Neural cell (in vitro differentiated cells): ENCODE data around the gene KIAA1549. TPM values are rescaled to one million over a fixed set of nuclear protein-coding genes. Genes with fewer than 3 reads are reported as not detected.

Source experiments
- H2AFZ ChIP-seq: fragments of 200-600, 300-800 bp; sonication (generic), shearing (Covaris generic); 2 replicates; pipeline ENCODE4 v1.6.0; 2014; ENCODE audit warnings: low read depth, mild to moderate bottlenecking, antibody characterized with exemption, low read length, moderate library complexity
- H3F3A ChIP-seq: fragments of 200-600 bp; shearing (Covaris generic); 2 replicates; pipeline ENCODE4 v1.6.1; 2016; ENCODE audit warnings: mild to moderate bottlenecking, moderate library complexity, mixed read lengths, antibody characterized with exemption, low read length; ENCODE audit not compliant: insufficient read depth, poor library complexity, severe bottlenecking
- H3K27ac ChIP-seq: fragments of 200-600, 300-800 bp; sonication (generic), shearing (Covaris generic); 2 replicates; pipeline ENCODE4 v1.5.1; 2014; ENCODE audit warnings: mild to moderate bottlenecking, low read length, moderate library complexity
- H3K27me3 ChIP-seq: fragments of 300-800, 200-600 bp; sonication (generic), shearing (Covaris generic); 2 replicates; pipeline ENCODE4 v1.6.0; 2014; ENCODE audit warnings: mild to moderate bottlenecking, low read depth, low read length, moderate library complexity; ENCODE audit not compliant: insufficient read depth
- H3K36me3 ChIP-seq: fragments of 300-800, 200-600 bp; sonication (generic), shearing (Covaris generic); 2 replicates; pipeline ENCODE4 v1.5.1; 2014; ENCODE audit warnings: mild to moderate bottlenecking, antibody characterized with exemption, low read length, moderate library complexity; ENCODE audit not compliant: insufficient read depth
- H3K4me2 ChIP-seq: fragments of 300-800, 200-600 bp; sonication (generic), shearing (Covaris generic); 2 replicates; pipeline ENCODE4 v1.6.0; 2014; ENCODE audit warnings: mild to moderate bottlenecking, low read length
- H3K4me3 ChIP-seq: fragments of 300-800, 200-600 bp; sonication (generic), shearing (Covaris generic); 2 replicates; pipeline ENCODE4 v1.5.1; 2014; ENCODE audit warnings: mild to moderate bottlenecking, low read length, moderate library complexity
- H3K79me2 ChIP-seq: fragments of 200-600 bp; shearing (Covaris generic); replicated peaks from 2 replicates; pipeline ENCODE4 v1.6.0; 2014; ENCODE audit warnings: mild to moderate bottlenecking, low read length, moderate library complexity; ENCODE audit not compliant: insufficient read depth
- H3K9ac ChIP-seq: fragments of 300-800, 200-600 bp; sonication (generic), shearing (Covaris generic); 2 replicates; pipeline ENCODE4 v1.6.1; 2016; ENCODE audit warnings: mild to moderate bottlenecking, low read length, mixed read lengths
- H3K9me2 ChIP-seq: fragments of 200-600 bp; shearing (Covaris generic); 2 replicates; pipeline ENCODE4 v1.6.1; 2016; ENCODE audit warnings: mild to moderate bottlenecking, low read length, mixed read lengths; ENCODE audit not compliant: insufficient read depth
- H3K9me3 ChIP-seq: fragments of 200-600, 300-800 bp; sonication (generic), shearing (Covaris generic); 2 replicates; pipeline ENCODE4 v1.6.1; 2016; ENCODE audit warnings: mild to moderate bottlenecking, mixed run types, low read length, moderate library complexity, mixed read lengths
- H4K20me1 ChIP-seq: fragments of 200-600 bp; shearing (Covaris generic); 2 replicates; pipeline ENCODE4 v1.6.1; 2016; ENCODE audit warnings: mild to moderate bottlenecking, mixed run types; ENCODE audit not compliant: insufficient read depth
- CTCF ChIP-seq: fragments of 450-650 bp; IDR thresholded peaks from 2 replicates; pipeline ENCODE4 v1.5.1; 2014; ENCODE audit warnings: antibody characterized with exemption, mild to moderate bottlenecking, moderate library complexity; ENCODE audit not compliant: poor library complexity, severe bottlenecking
- EP300 ChIP-seq: fragments of 450-650 bp; conservative IDR thresholded peaks from 2 replicates; pipeline ENCODE4 v1.6.1; 2014; ENCODE audit warnings: antibody characterized with exemption, mild to moderate bottlenecking, moderate library complexity; ENCODE audit not compliant: poor library complexity, severe bottlenecking
- EZH2 ChIP-seq: fragments of 200-600, 300-800 bp; shearing (Covaris generic), sonication (generic); IDR thresholded peaks from 2 replicates; pipeline ENCODE4 v1.6.1; 2014; ENCODE audit warnings: antibody characterized with exemption, low read length, borderline replicate concordance, mild to moderate bottlenecking; ENCODE audit not compliant: insufficient read depth, poor library complexity, severe bottlenecking
- MXI1 ChIP-seq: fragments of 450-650 bp; conservative IDR thresholded peaks from 2 replicates; pipeline ENCODE4 v1.6.1; 2014; ENCODE audit warnings: antibody characterized with exemption, mild to moderate bottlenecking; ENCODE audit not compliant: poor library complexity, severe bottlenecking
- POLR2AphosphoS5 ChIP-seq: IDR thresholded peaks from 2 replicates; pipeline ENCODE4 v1.6.1; 2012
- RAD21 ChIP-seq: fragments of 450-650 bp; conservative IDR thresholded peaks from 2 replicates; pipeline ENCODE4 v1.6.1; 2014; ENCODE audit warnings: antibody characterized with exemption, mild to moderate bottlenecking, moderate library complexity
- REST ChIP-seq: IDR thresholded peaks from 2 replicates; pipeline ENCODE4 v1.6.1; 2012; ENCODE audit warnings: borderline replicate concordance
- SMC3 ChIP-seq: fragments of 450-650 bp; conservative IDR thresholded peaks from 2 replicates; pipeline ENCODE4 v1.6.1; 2014; ENCODE audit warnings: antibody characterized with exemption, mild to moderate bottlenecking, moderate library complexity; ENCODE audit not compliant: poor library complexity
- TAF1 ChIP-seq: IDR thresholded peaks from 2 replicates; pipeline ENCODE4 v1.6.1; 2012; ENCODE audit warnings: low read depth
- polyA plus RNA-seq: library from polyadenylated mRNA; depleted of rRNA; stranded (reverse); fragments of >200 nt; gene quantifications from 2 replicates; pipeline ENCODE4 v1.2.3, GENCODE V29; 2014

KIAA1549 gene
- polyA plus RNA-seq, 1 donor from 2014 or later = 14.1 TPM

GRCh38 chr7:138970952-138971351, 10.2 kb downstream of the KIAA1549 start:
- no peaks in the 10 kb centered on the region for H3K27me3 ChIP-seq
- peaks cover 3% of the 10 kb centered on the region for H4K20me1 ChIP-seq
- H3K79me2 ChIP-seq = peaks cover 84% of the 10 kb centered on the region
- no peak overlapping the region for H3K4me2 ChIP-seq
- no peaks in the 10 kb centered on the region for H3F3A ChIP-seq
- H3K36me3 ChIP-seq = no peaks in the 10 kb centered on the region
- H2AFZ ChIP-seq = no peak overlapping the region
- H3K9me3 ChIP-seq = no peaks in the 10 kb centered on the region
- TF ChIP-seq POLR2AphosphoS5 (no peak), EZH2 (no peak), SMC3 (no peak), REST (no peak), TAF1 (no peak), EP300 (no peak), RAD21 (no peak), MXI1 (no peak), CTCF (no peak)
- no peak overlapping the region for H3K4me3 ChIP-seq
- no peak overlapping the region for H3K27ac ChIP-seq
- H3K9me2 ChIP-seq = no peaks in the 10 kb centered on the region
- no peak overlapping the region for H3K9ac ChIP-seq

- H3K9me3 ChIP-seq = no peaks in the 10 kb centered on the region
- H2AFZ ChIP-seq = no peak overlapping the region
Observed at GRCh38 chr7:138970446-138970845, 10.7 kb downstream of the KIAA1549 start.

More at GRCh38 chr7:138970446-138970845, 10.7 kb downstream of the KIAA1549 start:
- H4K20me1 ChIP-seq = peaks cover 3% of the 10 kb centered on the region
- no peak for TF ChIP-seq EP300
- TF ChIP-seq EZH2 = no peak
- no peak for TF ChIP-seq SMC3
- no peak for TF ChIP-seq POLR2AphosphoS5
- no peak for TF ChIP-seq CTCF
- TF ChIP-seq MXI1 = no peak
- no peak for TF ChIP-seq RAD21
- TF ChIP-seq TAF1 = no peak
- TF ChIP-seq REST = no peak
- H3K36me3 ChIP-seq = no peaks in the 10 kb centered on the region
- peaks cover 81% of the 10 kb centered on the region for H3K79me2 ChIP-seq
- H3K4me2 ChIP-seq = no peak overlapping the region
- no peaks in the 10 kb centered on the region for H3F3A ChIP-seq
- no peak overlapping the region for H3K4me3 ChIP-seq
- no peak overlapping the region for H3K9ac ChIP-seq
- no peaks in the 10 kb centered on the region for H3K27me3 ChIP-seq
- H3K9me2 ChIP-seq = no peaks in the 10 kb centered on the region
- no peak overlapping the region for H3K27ac ChIP-seq
